Measurements from ENCODE around the gene CCDC87.

DNA sequence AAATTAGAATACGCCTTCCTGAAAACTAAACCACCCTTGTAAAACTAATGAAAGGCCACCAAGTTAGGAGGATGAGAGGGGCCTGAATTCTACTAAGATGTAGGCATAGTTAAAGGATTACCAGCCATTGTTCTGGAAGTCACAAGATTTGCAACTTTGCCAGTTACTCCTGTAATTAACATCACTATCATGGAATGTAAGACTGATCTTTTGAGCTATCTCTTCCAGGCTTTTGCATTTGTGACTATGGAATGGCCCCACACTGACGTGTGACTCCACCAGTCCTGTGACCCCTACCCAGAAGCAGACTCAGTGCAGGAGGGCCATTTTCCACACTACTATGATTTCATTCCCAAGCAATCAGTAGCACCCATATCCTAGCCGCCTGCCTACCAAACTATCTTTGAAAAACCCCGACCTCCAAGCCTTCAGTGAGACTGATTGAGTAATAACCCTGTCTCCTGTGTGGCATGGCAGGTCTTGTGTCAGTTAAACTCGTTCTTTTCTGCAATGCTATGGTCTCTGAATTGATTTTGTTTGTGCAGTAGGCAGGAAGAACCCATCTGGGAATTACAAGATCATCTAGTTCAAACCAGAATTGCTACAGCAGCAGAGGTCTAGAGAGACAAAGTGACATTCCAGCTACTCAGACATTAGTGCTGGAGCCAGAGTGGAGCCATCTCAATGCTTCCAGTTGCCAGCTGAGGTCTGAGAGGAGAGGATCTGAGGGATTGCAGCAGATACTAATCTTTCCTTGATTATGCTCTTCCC is 22.6 kb downstream of the CCDC87 start:
- TF ChIP-seq, protein P1, sequence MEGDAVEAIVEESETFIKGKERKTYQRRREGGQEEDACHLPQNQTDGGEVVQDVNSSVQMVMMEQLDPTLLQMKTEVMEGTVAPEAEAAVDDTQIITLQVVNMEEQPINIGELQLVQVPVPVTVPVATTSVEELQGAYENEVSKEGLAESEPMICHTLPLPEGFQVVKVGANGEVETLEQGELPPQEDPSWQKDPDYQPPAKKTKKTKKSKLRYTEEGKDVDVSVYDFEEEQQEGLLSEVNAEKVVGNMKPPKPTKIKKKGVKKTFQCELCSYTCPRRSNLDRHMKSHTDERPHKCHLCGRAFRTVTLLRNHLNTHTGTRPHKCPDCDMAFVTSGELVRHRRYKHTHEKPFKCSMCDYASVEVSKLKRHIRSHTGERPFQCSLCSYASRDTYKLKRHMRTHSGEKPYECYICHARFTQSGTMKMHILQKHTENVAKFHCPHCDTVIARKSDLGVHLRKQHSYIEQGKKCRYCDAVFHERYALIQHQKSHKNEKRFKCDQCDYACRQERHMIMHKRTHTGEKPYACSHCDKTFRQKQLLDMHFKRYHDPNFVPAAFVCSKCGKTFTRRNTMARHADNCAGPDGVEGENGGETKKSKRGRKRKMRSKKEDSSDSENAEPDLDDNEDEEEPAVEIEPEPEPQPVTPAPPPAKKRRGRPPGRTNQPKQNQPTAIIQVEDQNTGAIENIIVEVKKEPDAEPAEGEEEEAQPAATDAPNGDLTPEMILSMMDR (conservative IDR thresholded peaks at IDR 0.05 in 1 of 2, IDR thresholded peaks at IDR 0.05 in 1 of 2; ENCODE audit: extremely low read depth in 1 of 2, insufficient read depth in 1 of 2, low read depth in 1 of 2, low read length in 2 of 2), result no peak
- no peak for TF ChIP-seq EZH2 (IDR thresholded peaks at IDR 0.05; ENCODE audit: borderline replicate concordance, low read length)

Data from mammary epithelial cell (primary cell).